ENCODE data around the gene RIMBP2. TPM values are rescaled to one million over a fixed set of nuclear protein-coding genes. Genes with fewer than 3 reads are reported as not detected.

The RIMBP2 gene
- total and polyA plus RNA-seq, 8 donors = 0.42 to 19.0 (median 16.1) TPM

GRCh38 chr12:130712346-130713065 lies 3.6 kb downstream of the RIMBP2 start:
- ATAC-seq (no peak), DNase-seq (no peak)
- H3K4me1 ChIP-seq = peaks cover 0 to 8% of the 10 kb centered on the region in 2 donors
- intact Hi-C loops (cut with DNase I) = no loop called here
- H3K4me3 ChIP-seq = no peak overlapping the region
- H3K27ac ChIP-seq = no peak overlapping the region
- H3K27me3 ChIP-seq = peaks cover 16 to 83% of the 10 kb centered on the region in 2 donors
- no peaks in the 10 kb centered on the region for H3K36me3 ChIP-seq
- no peak for TF ChIP-seq CTCF (IDR thresholded peaks at IDR 0.05)
- H3K9me3 ChIP-seq = no peaks in the 10 kb centered on the region

- no peaks in the 10 kb centered on the region for H3K9me3 ChIP-seq
- peaks cover 0 to 8% of the 10 kb centered on the region in 2 donors for H3K4me1 ChIP-seq
- ATAC-seq = no peak
- intact Hi-C loops (cut with DNase I) = no loop called here
- peaks cover 16 to 81% of the 10 kb centered on the region in 2 donors for H3K27me3 ChIP-seq
- DNase-seq = no peak
- no peaks in the 10 kb centered on the region for H3K36me3 ChIP-seq
- no peak overlapping the region for H3K4me3 ChIP-seq
- no peak for TF ChIP-seq CTCF (IDR thresholded peaks at IDR 0.05)
- H3K27ac ChIP-seq = no peak overlapping the region
Observed at GRCh38 chr12:130711756-130712155, 4.3 kb downstream of the RIMBP2 start.

DNA sequence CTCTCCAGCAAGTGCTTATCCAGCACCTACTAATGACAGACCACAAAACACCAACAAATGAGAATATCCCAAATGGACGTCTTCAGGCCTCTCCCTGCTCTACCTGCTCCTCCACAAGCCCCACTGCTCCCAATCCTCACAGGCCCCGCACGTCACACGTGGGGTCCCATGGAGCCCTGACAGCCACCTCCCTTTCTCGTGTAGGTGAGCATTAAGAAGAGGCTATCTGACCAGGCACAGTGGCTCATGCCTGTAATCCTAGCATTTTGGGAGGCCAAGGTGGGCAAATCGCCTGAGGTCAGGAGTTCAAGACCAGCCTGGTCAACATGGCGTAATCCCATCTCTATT lies 5.4 kb downstream of the RIMBP2 start:
- H3K4me3 ChIP-seq = no peak overlapping the region
- intact Hi-C loops (cut with DNase I) = no loop called here
- H3K36me3 ChIP-seq = no peaks in the 10 kb centered on the region
- no peak for TF ChIP-seq CTCF (IDR thresholded peaks at IDR 0.05)
- no peaks in the 10 kb centered on the region for H3K9me3 ChIP-seq
- no peak for ATAC-seq
- no peak overlapping the region for H3K27ac ChIP-seq
- H3K4me1 ChIP-seq = peaks cover 0 to 8% of the 10 kb centered on the region in 2 donors
- peaks cover 16 to 78% of the 10 kb centered on the region in 2 donors for H3K27me3 ChIP-seq
- no peak for DNase-seq

DNA sequence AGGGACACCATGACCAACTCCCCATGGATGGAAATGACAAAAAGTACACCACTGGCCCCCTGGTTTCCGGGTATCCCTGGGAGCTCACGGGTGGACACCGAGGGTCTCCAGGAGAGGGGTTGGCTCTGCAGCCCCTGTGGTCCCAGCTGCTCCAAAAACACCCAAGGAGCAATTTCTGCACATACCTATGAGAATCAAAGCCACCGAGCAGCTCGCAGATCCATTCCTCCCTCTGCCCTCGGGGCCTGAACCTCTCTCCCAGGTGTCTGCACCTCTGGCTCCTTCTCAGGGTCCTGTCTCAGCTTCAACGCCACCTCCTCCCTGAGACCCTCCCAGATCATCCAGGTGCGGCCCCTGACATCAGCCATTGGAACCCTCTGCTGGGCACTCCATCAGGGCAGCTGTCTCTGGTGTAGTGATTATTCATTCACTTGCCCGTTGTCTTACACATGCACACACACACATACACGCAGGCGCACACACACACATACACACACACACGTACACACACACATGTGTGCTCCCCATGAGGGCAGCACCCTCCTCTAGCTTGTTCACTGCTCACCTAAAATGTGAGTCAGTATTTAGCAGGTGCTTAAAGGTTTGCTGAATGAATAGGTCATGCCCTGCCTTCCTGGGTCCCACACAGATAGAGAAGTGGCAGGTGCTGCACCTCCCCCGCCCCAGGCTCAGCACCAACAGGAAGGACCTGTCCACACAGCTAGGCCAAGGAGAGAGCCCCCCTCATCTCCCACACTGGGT lies 5.9 kb downstream of the RIMBP2 start:
- H3K36me3 ChIP-seq = no peaks in the 10 kb centered on the region
- H3K27ac ChIP-seq = no peak overlapping the region
- intact Hi-C loops (cut with DNase I) = no loop called here
- H3K27me3 ChIP-seq = peaks cover 11 to 78% of the 10 kb centered on the region in 2 donors
- peaks cover 0 to 8% of the 10 kb centered on the region in 2 donors for H3K4me1 ChIP-seq
- no peak overlapping the region for H3K4me3 ChIP-seq
- ATAC-seq = no peak
- no peaks in the 10 kb centered on the region for H3K9me3 ChIP-seq
- no peak for DNase-seq
- TF ChIP-seq CTCF (IDR thresholded peaks at IDR 0.05) = no peak
